OCI-LY1 (cell line): ENCODE measurements around the gene CRY2.

Source experiments
- CTCF ChIP-seq: fragments of 200-600 bp; sonication (generic), shearing (Covaris generic); IDR thresholded peaks from 2 replicates; pipeline ENCODE4 v1.5.1; 2017; ENCODE audit warnings: mild to moderate bottlenecking, antibody characterized with exemption, low read length, moderate library complexity, mixed read lengths
- EZH2 ChIP-seq: fragments of 200-600 bp; sonication (generic), shearing (Covaris generic); IDR thresholded peaks from 2 replicates; pipeline ENCODE4 v1.8.0; 2017; ENCODE audit warnings: borderline replicate concordance, mixed run types, mild to moderate bottlenecking, antibody characterized with exemption, low read length, moderate library complexity, mixed read lengths

GRCh38 chr11:45928535-45929215 is 81.4 kb downstream of the CRY2 start:
- TF ChIP-seq CTCF (no peak), EZH2 (no peak)
